GM10847 (cell line): Measurements from ENCODE around the gene TANC2.

Experiments used
- POLR2A ChIP-seq: IDR thresholded peaks from 2 replicates; pipeline ENCODE4 v1.6.1; 2011; ENCODE audit not compliant: insufficient read length; ENCODE audit errors: extremely low read depth

Gene TANC2

DNA sequence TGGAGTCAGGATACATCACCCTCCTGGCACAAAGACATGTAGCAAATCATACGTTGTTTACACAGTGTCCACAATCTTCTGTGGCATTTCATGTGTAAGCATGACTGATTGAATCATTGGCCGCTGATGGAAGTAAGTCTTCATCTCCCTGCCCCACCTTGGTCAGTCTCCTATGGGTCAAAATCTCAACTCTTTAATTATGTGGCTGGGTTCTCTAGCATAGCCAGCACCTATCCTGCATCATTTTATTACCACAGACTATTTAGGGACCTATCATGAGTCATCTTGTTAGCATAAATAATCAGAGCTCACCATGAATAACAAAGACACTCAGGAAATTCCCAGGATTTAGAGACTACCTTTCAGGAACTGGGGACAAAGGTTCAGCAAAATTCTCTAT is 15.9 kb downstream of the TANC2 start:
- no peak for TF ChIP-seq POLR2A

DNA sequence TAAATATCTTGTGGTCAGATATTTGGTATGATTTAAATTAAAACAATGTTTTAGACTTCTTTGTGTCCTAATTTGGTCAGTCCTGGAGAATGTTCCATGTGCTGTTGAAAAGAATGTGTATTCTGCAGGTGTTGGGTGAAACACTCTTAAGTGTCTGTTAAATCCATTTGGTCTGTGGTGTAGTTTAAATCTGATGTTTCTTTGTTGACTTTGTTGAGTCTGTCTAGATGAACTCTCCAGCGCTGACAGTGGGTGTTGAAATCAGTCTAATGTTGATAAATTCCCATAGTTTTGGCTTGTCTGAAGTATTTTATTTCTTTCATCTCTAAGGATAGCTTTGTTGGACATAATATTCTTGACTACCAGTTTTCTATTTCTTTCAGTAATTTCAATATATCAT is 18.8 kb downstream of the TANC2 start:
- no peak for TF ChIP-seq POLR2A

DNA sequence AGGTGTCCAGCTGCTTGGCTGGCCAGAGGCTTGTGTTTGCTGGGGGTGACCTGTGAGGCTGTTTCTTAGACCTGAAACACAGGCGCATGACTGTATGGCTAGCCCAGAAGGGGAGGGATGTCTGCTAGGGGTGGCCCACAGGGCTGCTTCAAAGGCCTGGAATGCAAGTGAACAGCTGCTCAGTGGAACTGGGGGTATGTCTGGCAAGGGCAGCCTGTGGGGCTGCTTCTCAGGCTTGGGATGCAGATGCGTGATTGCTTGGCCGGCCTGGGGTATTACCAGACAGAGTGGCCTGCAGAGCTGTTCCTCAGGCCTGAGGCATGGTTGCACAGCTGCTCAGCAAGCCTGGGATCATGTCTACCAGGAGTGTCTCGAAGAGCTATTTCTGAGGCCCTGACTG is 20.5 kb downstream of the TANC2 start:
- TF ChIP-seq POLR2A, result no peak

DNA sequence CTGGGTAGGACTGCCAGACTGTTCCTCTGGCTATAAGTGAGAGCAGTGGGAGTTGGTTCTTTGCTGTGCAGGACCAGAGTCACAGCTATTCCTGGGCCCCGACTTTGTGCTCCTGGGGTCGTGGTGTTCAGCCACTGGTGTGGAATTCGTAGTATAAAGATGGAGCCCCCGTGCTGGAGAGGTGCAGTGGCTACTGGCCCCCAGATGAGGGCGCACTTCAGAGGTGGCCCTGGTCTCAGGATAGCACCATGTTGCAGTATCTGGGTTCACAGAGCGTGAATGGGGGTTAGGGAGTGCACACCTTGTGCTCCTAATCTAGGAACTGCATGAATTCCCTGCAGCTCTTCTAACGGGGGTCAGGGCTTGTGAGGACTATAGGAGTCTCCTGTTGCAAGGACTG is 21.1 kb downstream of the TANC2 start:
- no peak for TF ChIP-seq POLR2A

DNA sequence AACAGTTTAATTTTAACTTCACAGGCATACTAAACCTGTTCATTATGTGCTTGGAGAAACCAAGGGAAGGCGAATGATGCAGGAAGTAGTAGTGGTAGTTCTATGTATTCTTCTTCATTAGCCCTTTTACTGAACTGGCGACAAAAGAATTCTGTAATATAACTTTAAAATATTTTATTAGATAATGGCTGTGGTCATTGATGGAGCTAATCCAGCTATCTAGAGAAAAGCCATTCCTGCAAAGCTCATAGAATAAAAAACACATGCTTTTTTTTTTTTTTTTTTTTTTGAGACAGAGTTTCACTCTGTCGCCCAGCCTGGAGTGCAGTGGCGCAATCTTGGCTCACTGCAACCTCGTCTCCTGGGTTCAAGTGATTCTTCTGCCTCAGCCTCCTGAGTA is 23.5 kb downstream of the TANC2 start:
- no peak for TF ChIP-seq POLR2A

DNA sequence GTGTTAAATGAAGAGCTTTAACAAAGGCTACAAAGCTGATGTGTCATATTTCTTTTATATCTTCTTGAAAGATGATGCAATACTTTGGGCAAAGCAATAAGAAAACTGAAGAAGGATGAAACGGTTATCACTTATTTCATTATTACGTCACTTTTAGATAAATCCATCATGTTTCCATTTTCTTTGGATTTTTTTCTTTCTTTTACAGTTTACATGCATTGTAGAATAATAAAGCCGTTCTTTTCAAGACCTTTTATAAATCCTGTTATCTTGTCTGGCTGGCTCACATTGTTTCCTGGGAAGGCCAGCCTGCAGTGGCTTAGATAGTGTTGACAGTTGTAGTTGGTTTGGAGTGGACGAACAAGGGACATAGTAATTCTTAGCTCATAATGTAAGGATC is 28.9 kb downstream of the TANC2 start:
- no peak for TF ChIP-seq POLR2A

GRCh38 chr17:62995377-62995885 is 29.4 kb downstream of the TANC2 start:
- no peak for TF ChIP-seq POLR2A

DNA sequence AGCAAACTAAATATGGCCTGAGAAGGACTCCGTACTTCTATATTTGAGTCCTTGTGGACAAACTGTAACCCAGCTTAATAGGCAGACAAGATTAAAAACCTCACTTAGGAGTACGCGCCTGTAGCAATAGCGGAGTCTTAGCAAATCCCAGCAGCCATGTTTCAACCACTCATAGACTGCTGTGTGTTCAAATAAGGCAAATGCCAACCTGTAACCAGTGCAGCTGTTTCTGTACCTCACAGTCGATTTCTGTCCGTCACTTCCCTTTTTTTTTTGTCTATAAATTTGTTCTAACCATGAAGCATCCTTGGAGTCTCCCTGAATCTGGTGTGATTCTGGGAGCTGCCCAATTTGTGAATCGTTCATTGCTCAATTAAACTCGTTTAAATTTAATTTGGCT is 30.2 kb downstream of the TANC2 start:
- TF ChIP-seq POLR2A, result no peak

GRCh38 chr17:62998166-62998565 is 32.1 kb downstream of the TANC2 start:
- TF ChIP-seq POLR2A, result no peak

- no peak for TF ChIP-seq POLR2A
Observed at GRCh38 chr17:62998665-62999393, 32.8 kb downstream of the TANC2 start.

DNA sequence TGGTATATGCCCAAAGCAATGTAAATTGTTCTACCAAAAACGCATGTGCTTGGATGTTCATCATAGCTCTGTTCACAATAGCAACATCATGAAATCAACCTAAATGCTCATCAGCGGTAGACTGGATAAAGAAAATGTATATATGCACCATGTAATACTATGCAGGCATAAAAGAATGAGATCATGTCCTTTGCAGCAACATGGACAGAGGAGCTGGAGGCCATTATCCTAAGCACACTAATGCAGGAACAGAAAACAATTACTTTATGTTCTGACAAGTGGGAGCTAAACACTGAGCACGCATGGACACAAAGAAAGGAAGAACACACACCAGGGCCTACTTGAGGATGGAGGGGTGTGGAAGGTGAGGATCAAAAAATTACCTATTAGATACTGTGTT is 33.7 kb downstream of the TANC2 start:
- no peak for TF ChIP-seq POLR2A

GRCh38 chr17:63001689-63002394 is 35.8 kb downstream of the TANC2 start:
- TF ChIP-seq POLR2A, result no peak

GRCh38 chr17:63002625-63003024 is 36.6 kb downstream of the TANC2 start:
- no peak for TF ChIP-seq POLR2A

DNA sequence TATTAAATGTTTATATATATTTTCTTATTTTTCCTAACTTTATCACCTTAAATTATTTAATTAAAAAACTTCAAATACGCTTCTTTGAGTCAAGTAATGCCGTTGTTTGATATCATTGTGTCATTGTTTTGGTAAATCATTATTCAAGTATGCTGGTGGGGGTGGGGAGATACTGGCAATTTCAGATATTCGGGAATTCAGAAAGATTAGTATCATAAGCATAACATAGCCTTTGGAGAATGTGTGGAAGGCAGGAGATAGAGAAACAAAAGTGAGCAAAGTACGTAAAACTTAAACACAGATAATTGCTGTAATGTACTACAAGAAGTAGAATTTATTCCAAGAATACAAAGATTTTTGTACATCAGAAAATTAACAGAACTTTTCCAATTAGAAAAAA is 49.8 kb downstream of the TANC2 start:
- TF ChIP-seq POLR2A, result no peak
